Measurements from ENCODE around the gene FMO5. TPM values are rescaled to one million over a fixed set of nuclear protein-coding genes. Genes with fewer than 3 reads are reported as not detected.

The FMO5 gene
- total RNA-seq, 2 experiments from 2014 or later = 1.7 to 3.9 TPM

DNA sequence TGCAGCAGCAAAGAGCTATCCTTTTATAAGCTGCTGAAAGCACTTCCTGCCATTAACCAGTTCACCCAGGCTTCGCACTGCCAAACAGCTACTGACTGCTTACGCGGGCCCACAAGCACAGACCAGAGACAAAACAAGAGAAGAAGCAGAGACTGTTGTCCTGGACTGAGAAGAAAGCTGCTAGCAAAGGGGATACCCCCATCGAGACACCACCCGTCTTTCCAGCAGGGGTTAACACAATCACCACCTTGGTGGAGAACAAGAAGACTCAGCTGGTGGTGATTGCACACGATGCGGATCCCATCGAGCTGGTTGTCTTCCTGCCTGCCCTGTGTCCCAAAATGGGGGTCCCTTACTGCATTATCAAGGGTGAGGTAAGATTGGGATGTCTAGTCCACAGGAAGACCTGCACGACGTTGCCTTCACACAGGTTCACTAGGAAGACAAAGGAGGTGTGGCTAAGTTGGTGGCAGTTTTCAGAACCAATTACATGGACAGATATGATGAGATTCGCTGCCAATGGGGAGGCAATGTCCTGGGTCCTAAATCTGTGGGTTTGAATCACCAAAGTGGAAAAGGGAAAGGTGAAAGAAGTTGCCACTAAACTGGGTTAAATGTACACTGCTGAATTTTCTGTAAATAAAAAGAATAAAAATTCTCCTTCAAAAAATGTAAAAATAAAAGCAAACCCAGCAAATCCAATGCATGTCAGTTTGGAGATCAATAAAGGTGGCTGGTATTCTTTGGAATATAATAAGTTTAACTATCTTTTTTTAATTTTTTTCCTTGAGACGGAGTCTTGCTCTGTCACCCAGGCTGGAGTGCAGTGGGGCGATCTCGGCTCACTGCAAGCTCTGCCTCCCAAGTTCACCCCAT, 1.2 kb downstream of the FMO5 start:
- Histone ChIP-seq H4K20me1 (ENCODE audit: insufficient read depth, low read length) (no peaks in the 10 kb centered on the region), H3K4me1 (ENCODE audit: insufficient read depth, low read length, poor library complexity, severe bottlenecking) (peaks cover 9% of the 10 kb centered on the region), H3K27ac (ENCODE audit: low read depth, low read length, poor library complexity, severe bottlenecking) (no peak overlapping the region), H2AFZ (ENCODE audit: low read length) (no peak overlapping the region), H3K36me3 (ENCODE audit: insufficient read depth, low read length) (no peaks in the 10 kb centered on the region), H3K79me2 (ENCODE audit: insufficient read depth, low read depth, low read length) (no peaks in the 10 kb centered on the region), H3K9me3 (ENCODE audit: low read length) (no peaks in the 10 kb centered on the region), H3K4me3 (ENCODE audit: low read depth, low read length, poor library complexity, severe bottlenecking) (no peak overlapping the region), H3K4me2 (ENCODE audit: low read length) (no peak overlapping the region), H3K9me2 (ENCODE audit: insufficient read depth, low read length) (no peaks in the 10 kb centered on the region)
- no peak for DNase-seq (ENCODE audit: low spot score)
- intact Hi-C loops (cut with micrococcal nuclease; ENCODE audit: unreplicated experiment) = no loop called here
- no TSS peak for BruUV-seq (replicated peaks)
- TF ChIP-seq EZH2phosphoT487 (IDR thresholded peaks at IDR 0.05; ENCODE audit: borderline replicate concordance, low read depth, low read length) = no peak
- TF ChIP-seq, protein P1, sequence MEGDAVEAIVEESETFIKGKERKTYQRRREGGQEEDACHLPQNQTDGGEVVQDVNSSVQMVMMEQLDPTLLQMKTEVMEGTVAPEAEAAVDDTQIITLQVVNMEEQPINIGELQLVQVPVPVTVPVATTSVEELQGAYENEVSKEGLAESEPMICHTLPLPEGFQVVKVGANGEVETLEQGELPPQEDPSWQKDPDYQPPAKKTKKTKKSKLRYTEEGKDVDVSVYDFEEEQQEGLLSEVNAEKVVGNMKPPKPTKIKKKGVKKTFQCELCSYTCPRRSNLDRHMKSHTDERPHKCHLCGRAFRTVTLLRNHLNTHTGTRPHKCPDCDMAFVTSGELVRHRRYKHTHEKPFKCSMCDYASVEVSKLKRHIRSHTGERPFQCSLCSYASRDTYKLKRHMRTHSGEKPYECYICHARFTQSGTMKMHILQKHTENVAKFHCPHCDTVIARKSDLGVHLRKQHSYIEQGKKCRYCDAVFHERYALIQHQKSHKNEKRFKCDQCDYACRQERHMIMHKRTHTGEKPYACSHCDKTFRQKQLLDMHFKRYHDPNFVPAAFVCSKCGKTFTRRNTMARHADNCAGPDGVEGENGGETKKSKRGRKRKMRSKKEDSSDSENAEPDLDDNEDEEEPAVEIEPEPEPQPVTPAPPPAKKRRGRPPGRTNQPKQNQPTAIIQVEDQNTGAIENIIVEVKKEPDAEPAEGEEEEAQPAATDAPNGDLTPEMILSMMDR (conservative IDR thresholded peaks at IDR 0.05; ENCODE audit: low read length) = no peak
- ChIA-PET CTCF (ENCODE audit: unreplicated experiment) (no interaction called here), POLR2A (interaction anchor here (0.7 kb wide), 1 partner anchor 19 kb away, joined by 3 read pairs; no protein-coding TSS in a partner anchor)

DNA sequence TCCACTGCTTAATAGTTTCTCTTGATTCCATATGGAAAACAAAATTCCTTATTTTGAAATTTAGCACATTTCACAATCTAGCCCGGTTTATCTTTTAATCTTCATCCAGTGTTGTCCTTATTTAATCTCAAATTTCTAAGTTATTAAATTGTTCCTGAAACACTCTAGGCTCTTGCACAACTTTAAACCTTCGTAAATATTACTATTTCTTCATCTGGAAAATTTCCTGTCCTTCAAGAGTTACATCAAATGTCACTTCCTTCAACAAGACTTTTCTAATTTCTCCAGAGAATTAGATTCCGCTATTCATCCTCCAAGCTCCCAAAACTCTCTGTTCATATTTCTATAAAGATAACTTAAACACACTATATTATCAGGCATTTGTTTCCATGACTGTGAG, 6.5 kb downstream of the FMO5 start:
- TF ChIP-seq, protein P1 (conservative IDR thresholded peaks at IDR 0.05; ENCODE audit: low read length) = no peak
- no peak for TF ChIP-seq EZH2phosphoT487 (IDR thresholded peaks at IDR 0.05; ENCODE audit: borderline replicate concordance, low read depth, low read length)
- Histone ChIP-seq H3K9me3 (ENCODE audit: low read length) (no peaks in the 10 kb centered on the region), H4K20me1 (ENCODE audit: insufficient read depth, low read length) (no peaks in the 10 kb centered on the region), H3K4me1 (ENCODE audit: insufficient read depth, low read length, poor library complexity, severe bottlenecking) (no peaks in the 10 kb centered on the region), H3K79me2 (ENCODE audit: insufficient read depth, low read depth, low read length) (no peaks in the 10 kb centered on the region), H3K4me3 (ENCODE audit: low read depth, low read length, poor library complexity, severe bottlenecking) (no peak overlapping the region), H3K4me2 (ENCODE audit: low read length) (no peak overlapping the region), H3K36me3 (ENCODE audit: insufficient read depth, low read length) (no peaks in the 10 kb centered on the region), H2AFZ (ENCODE audit: low read length) (no peak overlapping the region), H3K27ac (ENCODE audit: low read depth, low read length, poor library complexity, severe bottlenecking) (no peak overlapping the region), H3K9me2 (ENCODE audit: insufficient read depth, low read length) (no peaks in the 10 kb centered on the region)
- intact Hi-C loops (cut with micrococcal nuclease; ENCODE audit: unreplicated experiment) = no loop called here
- ChIA-PET POLR2A (no interaction called here), CTCF (ENCODE audit: unreplicated experiment) (no interaction called here)
- BruUV-seq (replicated peaks) = no TSS peak
- DNase-seq (ENCODE audit: low spot score) = no peak

DNA sequence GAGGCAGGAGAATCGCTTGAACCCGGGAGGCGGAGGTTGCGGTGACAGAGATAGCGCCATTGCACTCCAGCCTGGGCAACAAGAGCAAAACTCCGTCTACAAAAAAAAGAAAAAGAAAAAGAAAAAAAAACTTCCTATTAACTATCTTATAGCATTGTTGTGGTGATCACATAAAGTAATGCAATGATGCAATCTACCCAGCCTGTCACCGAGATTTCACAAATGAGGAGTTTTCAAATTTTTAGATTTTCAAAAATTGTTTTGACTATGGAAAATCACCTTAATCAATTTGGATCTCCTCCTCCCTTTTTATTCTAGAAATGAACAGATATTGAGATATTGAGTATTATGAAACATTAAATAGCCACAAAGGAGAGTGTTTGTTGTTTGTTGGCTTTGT, 8.0 kb downstream of the FMO5 start:
- Histone ChIP-seq H3K4me2 (ENCODE audit: low read length) (no peak overlapping the region), H3K27ac (ENCODE audit: low read depth, low read length, poor library complexity, severe bottlenecking) (no peak overlapping the region), H3K4me1 (ENCODE audit: insufficient read depth, low read length, poor library complexity, severe bottlenecking) (no peaks in the 10 kb centered on the region), H3K36me3 (ENCODE audit: insufficient read depth, low read length) (no peaks in the 10 kb centered on the region), H3K9me3 (ENCODE audit: low read length) (no peaks in the 10 kb centered on the region), H3K79me2 (ENCODE audit: insufficient read depth, low read depth, low read length) (no peaks in the 10 kb centered on the region), H3K9me2 (ENCODE audit: insufficient read depth, low read length) (no peaks in the 10 kb centered on the region), H2AFZ (ENCODE audit: low read length) (no peak overlapping the region), H4K20me1 (ENCODE audit: insufficient read depth, low read length) (no peaks in the 10 kb centered on the region), H3K4me3 (ENCODE audit: low read depth, low read length, poor library complexity, severe bottlenecking) (no peak overlapping the region)
- POLR2A ChIA-PET = no interaction called here
- intact Hi-C loops (cut with micrococcal nuclease; ENCODE audit: unreplicated experiment) = no loop called here
- BruUV-seq (replicated peaks) = no TSS peak
- CTCF ChIA-PET (ENCODE audit: unreplicated experiment) = no interaction called here
- no peak for DNase-seq (ENCODE audit: low spot score)
- TF ChIP-seq EZH2phosphoT487 (IDR thresholded peaks at IDR 0.05; ENCODE audit: borderline replicate concordance, low read depth, low read length) = no peak
- TF ChIP-seq, protein P1 (conservative IDR thresholded peaks at IDR 0.05; ENCODE audit: low read length) = no peak
